GM12878 (cell line): ENCODE measurements around the gene CACNG8. TPM values are rescaled to one million over a fixed set of nuclear protein-coding genes. Genes with fewer than 3 reads are reported as not detected.

Source experiments
- CHD1 ChIP-seq: IDR thresholded peaks from 2 replicates; pipeline ENCODE4 v1.6.1; 2012; ENCODE audit warnings: low read depth, low read length, improper control_type of control experiment
- CTCF ChIP-seq, 3 experiments: IDR thresholded peaks in 2 of 3; conservative IDR thresholded peaks in 1 of 3; 2 replicates each; pipeline ENCODE4 v1.5.1; 2011; ENCODE audit warnings: low read depth in 3 of 3, low read length in 3 of 3, mild to moderate bottlenecking in 3 of 3, control low read depth in 2 of 3, moderate library complexity in 2 of 3, inconsistent platforms in 1 of 3, mixed read lengths in 1 of 3; ENCODE audit not compliant: control insufficient read depth in 2 of 3, insufficient read depth in 1 of 3; ENCODE audit errors: extremely low read depth in 1 of 3
- DPF2 ChIP-seq: fragments of 450-650 bp; IDR thresholded peaks from 2 replicates; pipeline ENCODE4 v1.6.1; 2017; ENCODE audit warnings: mild to moderate bottlenecking
- E4F1 ChIP-seq: fragments of 450-650 bp; IDR thresholded peaks from 2 replicates; pipeline ENCODE4 v1.6.1; 2018; ENCODE audit warnings: borderline replicate concordance, mild to moderate bottlenecking; ENCODE audit not compliant: partially characterized antibody
- GATAD2B ChIP-seq: fragments of 450-650 bp; conservative IDR thresholded peaks from 2 replicates; pipeline ENCODE4 v1.6.1; 2017; ENCODE audit warnings: low read depth, mild to moderate bottlenecking, moderate library complexity
- RAD51 ChIP-seq: fragments of 450-650 bp; IDR thresholded peaks from 2 replicates; pipeline ENCODE4 v1.6.1; 2016; ENCODE audit warnings: moderate library complexity, mild to moderate bottlenecking, inconsistent platforms
- RFX5 ChIP-seq: IDR thresholded peaks from 2 replicates; pipeline ENCODE4 v1.6.1; 2011; ENCODE audit warnings: low read depth, low read length, improper control_type of control experiment
- TBL1XR1 ChIP-seq: IDR thresholded peaks from 2 replicates; pipeline ENCODE4 v1.6.1; 2012; ENCODE audit warnings: low read depth, low read length, improper control_type of control experiment
- ZNF592 ChIP-seq: fragments of 450-650 bp; IDR thresholded peaks from 2 replicates; pipeline ENCODE4 v1.6.1; 2017; ENCODE audit warnings: mild to moderate bottlenecking, moderate library complexity
- polyA plus RNA-seq, 11 experiments: library from polyadenylated mRNA; depleted of rRNA in 4 of 11; unstranded in 6 of 11; stranded (reverse) in 5 of 11; fragments of >200 nt; fragmentation: Nextera tagmentation in 4 of 11; fragmentation: Illumina TruSeq in 1 of 11; extraction: Ambion mirVana in 4 of 11; extraction: Trizol in 1 of 11; gene quantifications; 1 replicate in 1 of 11; 2 replicates in 10 of 11; pipeline versions ENCODE4 v1.2.1 to v1.2.3, GENCODE V29; 2011 to 2016; ENCODE audit warnings: inconsistent platforms in 2 of 11, missing spikeins in 2 of 11, low read depth in 1 of 11
- total RNA-seq, 4 experiments: library from RNA; depleted of rRNA in 3 of 4; stranded (reverse); fragments of >200 nt in 3 of 4; fragmentation: Illumina TruSeq in 1 of 4; extraction: Trizol in 1 of 4; gene quantifications; 2 replicates each; pipeline versions ENCODE4 v1.2.1 to v1.2.3, GENCODE V29; 2013 to 2021

CACNG8 gene
- total and polyA plus RNA-seq, 10 of the 15 experiments (the other 5 are each of a cell fraction or from before 2014, with no cell fraction given) = not detected

GRCh38 chr19:53951436-53951835, 11.3 kb upstream of the CACNG8 start (continued):
- no peak for TF ChIP-seq ZNF592
- TF ChIP-seq E4F1 = no peak
- no peak for TF ChIP-seq GATAD2B
- TF ChIP-seq CTCF (IDR thresholded peaks at IDR 0.05 in 2 of 3, conservative IDR thresholded peaks at IDR 0.05 in 1 of 3; ENCODE audit: control insufficient read depth in 2 of 3, extremely low read depth in 1 of 3, insufficient read depth in 1 of 3, low read depth in 3 of 3, low read length in 3 of 3) = no peak
- no peak for TF ChIP-seq RFX5
- no peak for TF ChIP-seq RAD51
- TF ChIP-seq TBL1XR1 = no peak
- TF ChIP-seq DPF2 = no peak
- no peak for TF ChIP-seq CHD1
